Stomach (tissue), 4 donors: ENCODE measurements around the gene RIN3.

ENCODE experiments used
- EP300 ChIP-seq: sonication (generic); formaldehyde crosslinking; IDR thresholded peaks from one replicate; pipeline ENCODE4 v1.6.1; 2017; ENCODE audit warnings: antibody characterized with exemption
- POLR2A ChIP-seq, 4 donors: fragments of 450-650 bp; IDR thresholded peaks; one replicate each; pipeline ENCODE4 v1.6.1; 2016; ENCODE audit warnings: antibody characterized with exemption in 4 of 4, control low read depth in 2 of 4, mild to moderate bottlenecking in 1 of 4, moderate library complexity in 1 of 4
- POLR2AphosphoS5 ChIP-seq, 3 donors: sonication (generic); formaldehyde crosslinking; IDR thresholded peaks; one replicate each; pipeline ENCODE4 v1.6.1; 2016; ENCODE audit warnings: antibody characterized with exemption in 3 of 3

DNA sequence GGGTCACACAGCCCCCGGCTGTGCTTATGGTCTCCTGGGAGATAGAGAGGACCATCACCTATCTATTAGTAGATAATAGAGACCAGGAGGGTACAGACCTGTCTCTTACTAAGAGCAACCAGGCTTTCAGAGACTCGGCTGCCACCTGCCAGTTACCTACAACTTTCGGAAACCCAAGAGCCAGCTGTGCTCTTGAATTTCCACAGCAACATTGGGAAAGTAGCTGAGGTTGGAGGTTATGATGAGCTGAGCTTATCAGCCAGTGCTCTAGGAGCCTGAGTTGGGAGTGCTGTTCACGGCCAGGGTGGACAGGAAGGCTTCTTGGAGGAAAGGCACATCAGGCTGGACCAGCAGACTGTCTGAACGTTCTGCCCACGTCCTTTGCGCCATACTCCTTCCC, 67.6 kb downstream of the RIN3 start:
- no peak for TF ChIP-seq POLR2A (IDR thresholded peaks at IDR 0.05)
- TF ChIP-seq POLR2AphosphoS5 (IDR thresholded peaks at IDR 0.05) = no peak
- no peak for TF ChIP-seq EP300
